LNCAP (cell line): ENCODE data around the gene CLEC1B.

Source experiments
- CTCF ChIP-seq: fragments of 450-650 bp; IDR thresholded peaks from 2 replicates; pipeline ENCODE4 v1.5.1; 2017; ENCODE audit warnings: mild to moderate bottlenecking

Gene CLEC1B

GRCh38 chr12:10027721-10028120, 28.8 kb upstream of the CLEC1B start:
- no peak for TF ChIP-seq CTCF

GRCh38 chr12:10027311-10027710, 28.4 kb upstream of the CLEC1B start:
- no peak for TF ChIP-seq CTCF

GRCh38 chr12:10025236-10025635, 26.3 kb upstream of the CLEC1B start:
- no peak for TF ChIP-seq CTCF

GRCh38 chr12:10021342-10021741, 22.4 kb upstream of the CLEC1B start:
- TF ChIP-seq CTCF = no peak

GRCh38 chr12:10018386-10018785, 19.5 kb upstream of the CLEC1B start:
- TF ChIP-seq CTCF = no peak

GRCh38 chr12:10016881-10017280, 18.0 kb upstream of the CLEC1B start:
- no peak for TF ChIP-seq CTCF

- no peak for TF ChIP-seq CTCF
Measured at GRCh38 chr12:10015450-10015849, 16.5 kb upstream of the CLEC1B start.

- no peak for TF ChIP-seq CTCF
Measured at GRCh38 chr12:10012630-10013330, 13.9 kb upstream of the CLEC1B start.
